Thymus (tissue), 11 donors: Measurements from ENCODE around the gene CCT2. TPM values are rescaled to one million over a fixed set of nuclear protein-coding genes. Genes with fewer than 3 reads are reported as not detected.

Source experiments
- DNase-seq, 9 donors: peaks; one replicate each; pipeline ENCODE4 v3.0.0-alpha.2; 2013; ENCODE audit warnings: low spot score in 9 of 9, low read depth in 6 of 9, missing footprints in 1 of 9
- H3K27ac ChIP-seq, 2 donors: one replicate each; pipeline ENCODE4 v1.5.1; 2013; ENCODE audit warnings: control low read depth in 1 of 2, low read depth in 1 of 2, low read length in 1 of 2, mild to moderate bottlenecking in 1 of 2, moderate library complexity in 1 of 2
- H3K27me3 ChIP-seq, 2 donors: one replicate each; pipeline ENCODE4 v1.5.1; 2013; ENCODE audit warnings: low read length in 1 of 2; ENCODE audit not compliant: control insufficient read depth in 2 of 2, insufficient read depth in 1 of 2
- H3K36me3 ChIP-seq, 2 donors: one replicate each; pipeline ENCODE4 v1.5.1; 2013; ENCODE audit warnings: low read length in 1 of 2, mild to moderate bottlenecking in 1 of 2, moderate library complexity in 1 of 2; ENCODE audit not compliant: control insufficient read depth in 2 of 2, insufficient read depth in 2 of 2
- H3K4me1 ChIP-seq, 2 donors: one replicate each; pipeline ENCODE4 v1.5.1; 2013; ENCODE audit warnings: low read length in 2 of 2; ENCODE audit not compliant: control insufficient read depth in 2 of 2, insufficient read depth in 2 of 2
- H3K4me3 ChIP-seq, 2 donors: one replicate each; pipeline ENCODE4 v1.5.1; 2013; ENCODE audit warnings: low read length in 2 of 2, control low read depth in 1 of 2, mild to moderate bottlenecking in 1 of 2
- H3K9me3 ChIP-seq, 2 donors: one replicate each; pipeline ENCODE4 v1.5.1; 2013; ENCODE audit warnings: low read length in 1 of 2, mild to moderate bottlenecking in 1 of 2; ENCODE audit not compliant: control insufficient read depth in 2 of 2, insufficient read depth in 1 of 2
- WGBS: extraction: QIAGEN DNeasy Blood & Tissue Kit; methylation state at CpG from one replicate; pipeline ENCODE4 v1.1.7; 2013; 5-methylcytosine and 5-hydroxymethylcytosine counted together
- polyA plus RNA-seq: library from polyadenylated mRNA; stranded (reverse); fragments of 200-250 nt; gene quantifications from one replicate; pipeline ENCODE4 v1.2.3, GENCODE V29; 2013
- total RNA-seq: library from RNA; stranded (reverse); fragments of 120-200 nt; gene quantifications from one replicate; pipeline ENCODE4 v1.2.4, GENCODE V29; 2013
- donor health status: healthy.

The CCT2 gene
- total and polyA plus RNA-seq, 2 donors, result 126 to 270 TPM

DNA sequence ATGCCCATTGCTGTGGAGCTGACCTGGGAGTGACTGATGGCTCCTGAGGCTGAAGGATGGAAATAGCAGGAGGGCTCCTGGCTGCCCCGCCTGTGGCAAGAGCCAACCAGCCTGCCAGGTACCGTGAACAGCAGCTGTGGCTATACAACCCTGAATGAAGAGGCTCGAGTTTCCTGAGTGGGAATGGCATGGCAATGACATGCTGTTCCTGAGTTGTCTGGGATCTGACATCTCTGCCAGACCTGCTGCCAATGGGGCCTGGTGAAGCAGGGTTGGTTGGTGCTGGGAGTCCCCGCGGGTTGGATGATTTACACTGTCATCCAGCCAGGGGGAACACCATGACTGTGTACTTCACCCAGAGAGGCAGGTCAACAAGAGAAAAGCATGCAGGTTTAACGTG lies 57.3 kb downstream of the CCT2 start:
- WGBS, result 92% methylated on average over 6 of the region's 6 CpGs
- no peaks in the 10 kb centered on the region for H3K4me1 ChIP-seq
- H3K27me3 ChIP-seq, result no peaks in the 10 kb centered on the region
- DNase-seq, result no peak
- no peak overlapping the region for H3K27ac ChIP-seq
- H3K36me3 ChIP-seq, result no peaks in the 10 kb centered on the region
- H3K9me3 ChIP-seq, result no peaks in the 10 kb centered on the region
- no peak overlapping the region for H3K4me3 ChIP-seq

- Histone ChIP-seq H3K27ac (no peak overlapping the region), H3K36me3 (no peaks in the 10 kb centered on the region), H3K27me3 (no peaks in the 10 kb centered on the region), H3K4me1 (no peaks in the 10 kb centered on the region), H3K9me3 (no peaks in the 10 kb centered on the region), H3K4me3 (no peak overlapping the region)
- no peak for DNase-seq
Measured at GRCh38 chr12:69644511-69644910, 59.3 kb downstream of the CCT2 start.

- Histone ChIP-seq H3K36me3 (no peaks in the 10 kb centered on the region), H3K27ac (no peak overlapping the region), H3K9me3 (no peaks in the 10 kb centered on the region), H3K4me3 (no peak overlapping the region), H3K4me1 (no peaks in the 10 kb centered on the region), H3K27me3 (no peaks in the 10 kb centered on the region)
- no peak for DNase-seq
- WGBS, result 98% methylated on average over 2 of the region's 2 CpGs
Measured at GRCh38 chr12:69645031-69645430, 59.8 kb downstream of the CCT2 start.

DNA sequence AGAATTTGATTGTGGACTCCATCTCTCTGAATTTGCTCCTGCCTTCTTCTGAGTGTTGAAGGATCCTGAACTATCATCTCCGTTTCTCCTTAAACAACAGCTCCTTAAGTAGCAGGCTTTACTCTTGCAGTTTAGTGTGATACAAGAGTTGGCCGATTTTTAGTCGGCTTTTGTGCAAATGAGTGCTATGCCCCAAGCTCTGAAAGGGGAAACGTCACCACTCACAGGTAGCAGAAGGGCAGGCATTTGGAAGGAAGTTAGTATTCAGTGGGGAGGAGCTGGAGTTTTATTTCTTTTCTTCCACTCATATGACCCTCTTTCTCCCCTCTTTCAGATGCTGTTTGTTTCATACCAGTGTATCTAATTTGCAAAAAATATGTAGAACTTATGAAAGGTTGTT lies 61.9 kb downstream of the CCT2 start:
- H3K36me3 ChIP-seq, result no peaks in the 10 kb centered on the region
- WGBS, result 69% methylated on average over 4 of the region's 4 CpGs
- no peaks in the 10 kb centered on the region for H3K9me3 ChIP-seq
- H3K4me1 ChIP-seq, result no peaks in the 10 kb centered on the region
- H3K27me3 ChIP-seq, result no peaks in the 10 kb centered on the region
- no peak for DNase-seq
- no peak overlapping the region for H3K27ac ChIP-seq
- H3K4me3 ChIP-seq, result no peak overlapping the region

DNA sequence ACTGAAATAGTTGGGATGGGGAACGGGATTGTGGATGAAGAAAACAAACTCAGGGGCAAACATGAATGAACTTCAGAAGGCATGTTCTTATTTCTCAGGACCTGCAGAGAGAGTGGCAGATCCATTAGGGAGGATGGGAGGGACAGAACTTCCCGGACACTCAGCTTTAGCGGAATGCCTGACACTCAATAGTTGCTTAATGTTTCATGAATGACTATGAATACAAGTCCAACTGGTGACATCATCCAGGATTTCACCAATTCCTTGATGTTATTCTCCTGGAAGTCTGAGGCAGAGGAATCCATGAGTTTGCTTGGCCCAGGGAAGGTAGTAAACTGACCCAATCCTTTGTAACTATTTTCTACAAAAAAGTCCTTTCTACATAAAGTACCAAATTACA lies 63.2 kb downstream of the CCT2 start:
- 98% methylated on average over 3 of the region's 3 CpGs for WGBS
- Histone ChIP-seq H3K27me3 (no peaks in the 10 kb centered on the region), H3K4me3 (no peak overlapping the region), H3K9me3 (no peaks in the 10 kb centered on the region), H3K4me1 (no peaks in the 10 kb centered on the region), H3K36me3 (no peaks in the 10 kb centered on the region), H3K27ac (no peak overlapping the region)
- no peak for DNase-seq

GRCh38 chr12:69649529-69649928 lies 64.3 kb downstream of the CCT2 start:
- DNase-seq, result no peak
- Histone ChIP-seq H3K4me1 (no peaks in the 10 kb centered on the region), H3K27ac (no peak overlapping the region), H3K27me3 (no peaks in the 10 kb centered on the region), H3K9me3 (no peaks in the 10 kb centered on the region), H3K36me3 (no peaks in the 10 kb centered on the region), H3K4me3 (no peak overlapping the region)
- WGBS, result 94% methylated on average over 4 of the region's 4 CpGs

Other genes with a start within 250 kb of the CCT2 start
- 311 TPM for gene LYZ, start 237.1 kb upstream of the CCT2 start, total RNA-seq
- gene LYZ, start 237.1 kb upstream of the CCT2 start, polyA plus RNA-seq, result 233 TPM
- gene YEATS4, start 225.7 kb upstream of the CCT2 start, total RNA-seq, result 45.7 TPM
- gene YEATS4, start 225.7 kb upstream of the CCT2 start, polyA plus RNA-seq, result 20.5 TPM
- 15.9 TPM for gene FRS2, start 115.1 kb upstream of the CCT2 start, total RNA-seq
- 8.4 TPM for gene FRS2, start 115.1 kb upstream of the CCT2 start, polyA plus RNA-seq
- 0.05 TPM for gene LRRC10, start 25.4 kb downstream of the CCT2 start, total RNA-seq
- 0.05 TPM for gene LRRC10, start 25.4 kb downstream of the CCT2 start, polyA plus RNA-seq
- 4.1 TPM for gene BEST3, start 113.8 kb downstream of the CCT2 start, total RNA-seq
- 2.7 TPM for gene BEST3, start 113.8 kb downstream of the CCT2 start, polyA plus RNA-seq
- gene RAB3IP, start 153.4 kb downstream of the CCT2 start, total RNA-seq, result 22.8 TPM
- 25.8 TPM for gene RAB3IP, start 153.4 kb downstream of the CCT2 start, polyA plus RNA-seq
- gene MYRFL, start 239.8 kb downstream of the CCT2 start, total RNA-seq, result 0.28 TPM
- 0.59 TPM for gene MYRFL, start 239.8 kb downstream of the CCT2 start, polyA plus RNA-seq